Glomerular visceral epithelial cell (primary cell): ENCODE results near the gene C5orf47.
A peak's percentile ranks its signal among the peaks of the same experiment; 100 is the strongest.

Experiments
- DNase-seq: peaks from one replicate; pipeline ENCODE4 v3.0.0-alpha.2; 2016; ENCODE audit errors: extremely low spot score

The C5orf47 gene

GRCh38 chr5:174044466-174045254 is 55.7 kb downstream of the C5orf47 start:
- no peak for DNase-seq

DNA sequence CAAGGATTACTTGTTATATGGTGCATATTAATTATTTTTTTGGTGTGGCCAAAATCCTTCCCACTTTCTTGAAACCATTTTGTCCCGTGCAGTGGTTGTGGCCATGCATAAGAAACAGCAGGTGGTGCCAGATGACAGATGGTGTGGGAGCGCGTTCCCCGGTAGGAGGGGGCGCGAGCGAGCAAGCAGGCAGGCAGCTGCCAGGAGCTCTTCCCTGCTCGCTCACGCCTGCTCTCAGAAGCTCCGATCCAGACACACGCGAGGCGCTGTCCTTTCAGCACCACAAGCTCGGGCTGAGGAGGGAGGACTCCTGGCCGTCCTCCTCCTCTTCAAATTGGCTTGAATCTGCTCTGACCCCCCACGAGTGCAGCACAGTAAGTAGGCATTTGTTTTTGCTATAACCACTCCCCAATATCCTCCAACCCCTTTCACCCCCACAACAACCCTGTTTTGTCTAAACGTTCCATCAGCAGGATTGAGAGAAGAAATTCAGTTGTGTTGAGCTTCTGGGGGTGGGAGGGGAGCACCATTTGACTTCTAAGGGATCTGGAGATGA is 56.6 kb downstream of the C5orf47 start, which contains the start of gene NSG2:
TSS of gene NSG2 (plus strand) at position 237 of the 556 bp plus-strand sequence. CDS start 1,050 bp downstream, outside the sequence.
- DNase-seq: peak; percentile 72

DNA sequence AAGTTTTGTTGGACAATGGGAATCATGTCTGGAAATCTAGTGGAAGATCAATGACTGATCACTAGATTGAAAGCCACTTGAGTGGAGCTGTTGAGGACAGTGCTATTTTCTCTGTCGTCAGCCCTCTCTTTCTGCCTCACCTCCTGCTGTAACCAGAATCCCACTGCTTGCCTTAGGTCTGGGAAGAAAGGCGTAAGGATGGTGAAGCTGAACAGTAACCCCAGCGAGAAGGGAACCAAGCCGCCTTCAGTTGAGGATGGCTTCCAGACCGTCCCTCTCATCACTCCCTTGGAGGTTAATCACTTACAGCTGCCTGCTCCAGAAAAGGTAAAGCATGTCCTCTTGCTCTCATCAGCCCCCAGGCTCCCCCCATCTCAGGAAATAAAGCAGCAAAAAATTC is 57.6 kb downstream of the C5orf47 start:
- no peak for DNase-seq

DNA sequence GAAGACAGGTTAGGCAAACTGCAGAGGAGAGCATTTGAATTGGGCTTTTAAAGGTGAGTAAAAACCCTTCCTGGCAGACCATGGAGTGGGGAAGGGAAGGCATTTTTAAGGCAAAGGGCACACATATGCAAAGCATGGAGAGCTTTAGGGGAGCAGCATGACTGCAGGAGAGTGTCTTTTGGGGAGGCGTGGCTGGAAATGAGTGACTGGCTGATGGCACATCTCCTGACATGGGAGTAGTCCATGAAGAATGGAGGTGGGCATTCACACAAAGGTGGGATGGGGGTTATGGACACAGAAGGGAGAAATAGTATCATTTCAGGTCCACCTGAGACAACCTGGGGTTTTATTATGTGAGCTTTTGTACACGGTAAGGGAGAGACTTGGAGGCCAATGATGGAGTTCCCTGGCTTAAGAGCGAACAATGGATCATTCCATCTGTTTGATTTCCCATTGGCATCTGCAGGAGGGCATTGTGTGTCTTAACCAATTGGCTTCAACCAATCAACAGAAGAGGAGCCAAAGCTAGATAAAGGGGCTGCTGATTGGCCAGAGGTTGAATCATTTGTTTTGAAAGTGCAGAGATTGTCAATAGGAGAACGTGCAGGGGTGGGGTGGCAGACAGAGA is 58.6 kb downstream of the C5orf47 start:
- DNase-seq: no peak

GRCh38 chr5:174052636-174053035 is 63.7 kb downstream of the C5orf47 start:
- no peak for DNase-seq

GRCh38 chr5:174053905-174054304 is 64.9 kb downstream of the C5orf47 start:
- no peak for DNase-seq
